GM18909 (cell line): ENCODE measurements around the gene ATP8A1.
"Not testable (repeated sequence)": the region's sequence is repeated elsewhere in the genome, so short reads cannot be mapped to it uniquely, and the experiment has no call there.

Experiments used
- ATAC-seq: cut with Tn5 transposase; IDR thresholded peaks from one replicate; pipeline ENCODE4 v1.9.1; 2021; ENCODE audit warnings: mild to moderate bottlenecking; ENCODE audit not compliant: unreplicated experiment, poor library complexity

Gene ATP8A1

DNA sequence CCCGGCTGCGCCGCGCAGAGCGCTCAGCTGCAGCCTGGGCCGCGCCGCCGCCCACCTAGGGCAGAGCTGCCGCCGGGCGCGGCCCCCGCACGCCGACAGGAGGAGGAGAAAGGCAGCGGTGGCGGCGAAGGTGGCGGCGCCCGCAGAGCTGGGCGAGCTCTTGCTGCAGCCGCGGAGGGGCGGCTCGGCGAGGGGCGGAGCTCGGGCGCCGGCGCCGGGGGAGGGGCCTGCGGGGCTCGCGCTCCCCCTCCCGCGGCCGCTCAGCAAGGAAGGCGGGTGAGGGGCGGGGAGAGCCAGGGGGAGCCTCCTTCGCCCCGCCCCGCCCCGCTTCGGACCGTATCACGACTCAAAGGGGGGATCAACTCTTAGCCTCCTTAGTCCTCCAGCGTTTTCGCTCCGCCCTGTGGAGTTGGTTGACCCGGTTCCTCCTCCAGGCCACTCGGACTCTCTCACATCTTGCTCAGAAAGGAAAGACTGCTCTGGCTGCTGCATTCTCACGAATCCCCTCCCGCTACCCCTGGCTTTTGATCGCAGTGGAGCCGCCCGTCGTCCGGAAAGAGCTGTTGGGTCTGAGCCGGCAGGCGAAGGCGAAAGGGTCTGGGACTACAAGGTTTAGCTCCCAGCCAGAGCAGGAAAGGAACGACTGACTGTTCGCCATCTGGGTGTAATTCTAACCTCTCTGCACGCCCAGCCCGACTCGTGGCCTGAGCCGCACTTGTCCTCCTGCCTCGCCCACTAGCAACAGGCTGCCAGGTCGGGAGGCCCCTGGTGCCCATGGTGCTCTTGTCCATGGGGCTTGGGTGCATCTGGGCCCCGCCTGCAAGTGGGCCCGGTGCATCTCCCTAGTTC is at the start of gene ATP8A1:
Gene ATP8A1 (minus strand): TSS at position 162 of the 849 bp plus-strand sequence. CDS start 232 bp downstream, outside the sequence.
- ATAC-seq, result peak; percentile 76

DNA sequence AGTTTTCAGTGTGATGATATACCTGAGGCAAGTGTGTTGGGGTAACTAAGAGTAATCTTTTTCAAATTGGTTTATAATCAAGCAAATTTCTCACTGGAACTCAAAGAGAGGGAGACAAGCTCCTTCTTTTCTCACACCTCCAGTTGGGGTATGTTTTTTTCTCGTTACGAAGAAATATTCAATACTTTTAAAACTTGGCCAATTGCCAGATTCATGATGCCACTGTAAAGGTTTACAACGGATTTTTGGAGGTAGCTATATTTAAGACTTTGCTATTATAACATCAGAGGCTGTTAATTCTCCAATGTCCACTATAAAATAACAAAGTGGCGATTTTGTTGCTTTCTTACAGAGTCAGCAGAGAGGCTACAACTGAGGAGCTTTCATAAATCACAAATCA is 49.2 kb upstream of the ATP8A1 start:
- ATAC-seq, result no peak

- no peak for ATAC-seq
Measured at GRCh38 chr4:42703813-42704212, 46.9 kb upstream of the ATP8A1 start.

- ATAC-seq, result no peak
Measured at GRCh38 chr4:42702895-42703294, 46.0 kb upstream of the ATP8A1 start.

DNA sequence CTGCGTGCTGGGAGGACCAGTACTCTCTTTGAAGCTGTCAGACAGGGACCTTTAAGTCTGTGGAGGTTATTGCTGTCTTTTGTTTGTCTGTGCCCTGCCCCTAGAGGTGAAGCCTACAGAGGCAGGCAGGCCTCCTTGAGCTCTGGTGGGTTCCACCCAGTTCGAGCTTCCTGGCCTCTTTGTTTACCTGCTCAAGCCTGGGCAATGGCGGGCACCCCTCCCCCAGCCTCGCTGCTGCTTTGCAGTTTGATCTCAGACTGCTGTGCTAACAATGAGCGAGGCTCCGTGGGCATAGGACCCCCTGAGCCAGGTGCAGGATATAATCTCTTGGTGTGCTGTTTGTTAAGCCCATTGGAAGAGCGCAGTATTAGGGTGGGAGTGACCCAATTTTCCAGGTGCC is 44.9 kb upstream of the ATP8A1 start:
- not testable (repeated sequence) for ATAC-seq

DNA sequence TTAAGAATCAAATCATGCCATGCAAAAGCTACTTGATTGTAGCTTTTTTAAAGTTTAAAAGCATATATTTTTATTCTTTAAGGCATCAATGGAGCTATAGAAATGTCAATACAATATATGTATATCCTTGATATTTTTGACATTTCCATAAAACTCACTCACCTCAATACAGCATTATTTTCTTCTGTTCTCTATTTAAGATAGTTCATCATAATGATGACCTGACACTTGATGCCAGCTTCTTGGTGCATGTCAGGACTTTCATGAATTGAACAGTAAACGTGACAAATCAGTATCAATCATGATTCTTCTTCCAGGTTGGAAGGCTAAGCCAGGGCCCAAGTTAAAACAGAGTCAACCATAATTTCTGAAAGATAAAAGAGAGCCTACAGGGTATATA is 33.6 kb upstream of the ATP8A1 start:
- ATAC-seq, result no peak

DNA sequence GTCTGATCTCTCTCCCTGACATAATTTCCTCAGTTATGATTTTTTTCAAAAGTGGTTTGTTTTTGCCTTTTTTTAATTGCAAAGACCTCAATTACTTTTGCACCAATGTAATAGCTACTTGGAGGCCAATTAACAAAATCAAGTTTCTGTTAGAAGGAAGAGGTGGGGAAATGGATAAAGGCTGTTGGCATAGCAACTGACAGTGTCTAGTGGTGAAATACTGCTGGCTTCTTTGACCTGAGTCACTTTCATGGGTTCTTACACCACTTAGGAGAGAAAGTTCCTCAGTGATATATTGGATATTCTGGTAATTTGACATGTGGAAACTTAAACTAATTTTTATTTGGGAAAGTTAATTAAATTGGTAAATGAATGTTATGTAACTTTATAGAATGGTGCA is 26.5 kb upstream of the ATP8A1 start:
- ATAC-seq, result no peak

DNA sequence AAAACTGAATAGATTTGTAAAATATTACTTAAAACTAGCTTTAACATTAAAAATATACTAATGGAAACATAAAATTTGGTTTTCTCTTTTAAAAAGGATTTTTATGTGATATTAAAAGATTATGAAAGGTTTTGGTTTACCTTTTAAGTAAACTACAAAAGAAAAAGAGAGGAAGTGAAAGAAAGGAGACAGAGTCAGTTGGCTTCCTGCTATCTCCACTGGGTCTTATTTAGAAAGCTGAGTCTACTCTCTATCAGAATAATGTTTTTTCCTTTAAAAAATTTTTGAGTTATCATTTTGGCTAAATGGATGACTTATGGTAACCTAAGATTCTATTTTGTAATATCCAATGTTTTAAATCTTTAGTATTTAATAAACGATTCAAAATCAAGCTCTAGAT is 21.6 kb upstream of the ATP8A1 start:
- ATAC-seq, result no peak

DNA sequence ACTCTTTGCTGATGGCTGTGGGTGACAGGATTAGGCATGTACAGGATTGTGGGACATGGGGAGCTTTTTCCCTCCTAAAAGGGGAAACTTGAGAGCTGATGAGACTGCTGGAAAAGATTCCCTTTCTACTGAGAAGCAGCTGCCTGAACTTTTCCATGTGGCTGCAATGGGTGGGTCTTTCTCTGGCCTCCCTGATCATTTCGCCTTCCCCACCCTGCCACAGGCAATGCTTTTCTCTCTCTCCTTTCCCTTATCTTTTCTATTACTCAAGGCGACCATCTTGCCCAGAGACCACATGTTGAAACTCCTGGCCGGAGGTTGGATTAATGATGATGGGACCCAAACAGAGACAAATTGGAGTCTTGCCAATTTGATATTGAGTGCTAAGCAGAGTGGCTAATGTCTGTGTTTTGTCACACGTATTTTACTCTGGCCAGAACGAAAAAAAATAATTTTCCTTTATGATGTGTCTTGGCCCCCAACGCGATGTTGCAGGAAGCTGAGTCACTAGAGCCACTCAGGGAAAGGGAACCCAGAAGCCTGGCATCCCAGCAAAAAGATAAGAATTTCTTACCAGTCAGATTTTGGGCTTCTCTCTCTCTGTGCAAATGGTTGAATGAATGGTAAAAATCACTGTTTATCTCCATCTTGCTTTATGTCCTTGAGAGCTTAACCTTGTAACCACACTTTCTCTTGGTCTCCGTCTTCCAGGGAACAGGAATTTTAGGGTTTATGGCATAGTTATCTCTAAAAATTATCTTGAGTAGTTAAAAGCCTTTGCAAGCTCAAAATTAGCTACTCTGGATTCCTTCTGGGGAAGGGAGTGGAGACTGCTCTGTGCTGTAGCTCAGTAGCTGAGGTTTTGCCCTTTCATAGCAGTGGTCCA is 19.4 kb upstream of the ATP8A1 start:
- no peak for ATAC-seq

DNA sequence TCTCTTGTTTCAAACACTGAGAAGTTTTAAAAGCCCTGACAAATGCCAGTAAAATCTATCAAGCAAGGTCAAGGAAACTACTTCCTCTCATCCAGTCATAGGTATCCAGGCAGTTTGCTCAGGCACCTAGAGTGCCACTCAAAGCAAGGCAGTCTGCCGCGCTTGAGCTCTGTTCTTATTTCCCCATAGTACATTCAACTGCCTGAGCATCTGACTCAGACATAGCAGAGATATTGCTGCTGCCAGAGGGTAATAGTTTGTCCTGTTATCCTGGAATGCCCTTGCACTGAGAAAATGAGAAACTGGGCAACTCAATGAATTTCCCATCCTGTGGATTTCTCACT is 16.1 kb upstream of the ATP8A1 start:
- no peak for ATAC-seq

DNA sequence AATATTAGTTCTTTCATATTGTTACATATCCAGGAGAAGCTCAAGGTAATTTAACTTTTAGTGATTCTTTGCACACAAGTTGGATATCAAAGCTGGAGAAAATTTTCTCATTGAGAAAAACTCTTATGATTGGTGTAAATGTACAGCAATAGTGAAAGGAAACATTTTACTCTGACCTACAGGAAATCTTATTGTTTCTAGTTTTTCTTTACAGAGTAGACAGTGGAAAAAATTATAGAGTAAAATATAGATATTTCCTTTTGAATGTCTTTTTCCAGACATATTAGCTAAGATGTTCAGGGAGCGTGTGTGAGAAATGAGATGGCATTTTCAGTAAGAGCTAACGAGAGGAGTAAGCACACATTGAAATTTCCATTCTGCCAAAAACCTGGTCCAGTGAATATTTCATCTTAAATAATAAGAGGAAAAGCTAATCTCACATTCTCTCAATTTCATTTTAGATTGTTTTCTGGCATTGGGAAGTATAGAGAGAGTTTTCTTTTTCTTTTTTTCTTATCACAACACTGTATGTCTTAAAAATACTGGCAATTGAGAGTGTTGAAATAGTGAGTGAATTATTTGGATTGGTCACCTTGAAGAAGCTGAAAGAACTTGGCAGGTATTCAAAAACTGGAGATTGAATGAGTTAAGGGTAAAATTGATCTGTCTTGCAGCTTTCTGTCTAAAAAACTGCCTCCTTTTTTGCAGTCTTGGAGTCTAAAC is 15.6 kb upstream of the ATP8A1 start:
- no peak for ATAC-seq

GRCh38 chr4:42671431-42672194 is 14.7 kb upstream of the ATP8A1 start:
- ATAC-seq, result peak; percentile 93

DNA sequence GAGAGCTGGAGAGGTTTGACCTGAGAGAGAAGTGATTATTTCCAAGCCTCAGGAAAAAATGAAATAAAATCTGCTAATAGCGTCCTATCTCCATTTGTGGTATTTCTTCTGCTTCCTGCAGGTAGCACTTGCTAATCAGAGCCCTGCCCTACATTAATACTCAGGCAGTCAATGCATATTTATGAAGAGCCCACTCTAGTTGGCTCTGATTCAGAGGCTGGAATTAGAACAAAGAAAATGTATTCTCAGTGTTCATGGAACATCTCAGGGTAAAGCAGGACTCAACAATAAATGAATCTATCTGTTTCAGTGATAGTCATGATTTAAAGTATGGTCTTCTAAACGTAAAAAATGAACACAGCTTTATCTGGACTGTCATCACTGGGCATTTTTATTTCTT is 1.4 kb upstream of the ATP8A1 start:
- ATAC-seq, result no peak

DNA sequence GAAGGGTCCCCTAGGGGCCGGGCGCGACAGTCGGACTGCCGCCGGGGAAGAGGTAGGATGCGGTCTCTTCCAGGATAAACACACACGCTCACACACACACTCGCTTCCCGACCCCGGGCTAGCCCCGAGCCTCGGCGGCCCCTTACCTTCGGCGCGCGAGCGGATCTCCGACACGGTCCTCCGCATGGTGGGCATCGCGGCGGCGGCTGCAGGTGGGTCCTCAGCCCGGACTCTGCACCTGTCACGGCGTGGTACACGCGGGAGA is 294 bp downstream of the ATP8A1 start:
- ATAC-seq, result no peak

- ATAC-seq, result peak; percentile 21
Measured at GRCh38 chr4:42655921-42656678, 805 bp downstream of the ATP8A1 start.

DNA sequence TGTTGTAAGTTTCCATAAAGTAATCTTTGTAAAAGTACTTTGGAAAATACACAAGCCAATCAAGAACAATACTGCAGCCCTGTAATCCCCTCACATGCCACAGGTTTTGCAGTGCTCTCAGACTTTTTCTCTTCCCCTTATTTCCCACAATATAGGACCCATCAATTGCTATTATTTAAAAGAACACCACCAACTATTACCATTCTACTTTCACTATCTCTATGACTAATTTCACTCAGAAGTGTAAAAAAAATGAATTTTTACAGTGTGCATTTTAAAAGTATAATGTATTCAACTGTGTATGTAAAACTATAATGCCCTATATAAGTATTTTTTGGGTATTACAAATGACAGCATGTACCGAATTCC is 1.7 kb downstream of the ATP8A1 start:
- no peak for ATAC-seq

DNA sequence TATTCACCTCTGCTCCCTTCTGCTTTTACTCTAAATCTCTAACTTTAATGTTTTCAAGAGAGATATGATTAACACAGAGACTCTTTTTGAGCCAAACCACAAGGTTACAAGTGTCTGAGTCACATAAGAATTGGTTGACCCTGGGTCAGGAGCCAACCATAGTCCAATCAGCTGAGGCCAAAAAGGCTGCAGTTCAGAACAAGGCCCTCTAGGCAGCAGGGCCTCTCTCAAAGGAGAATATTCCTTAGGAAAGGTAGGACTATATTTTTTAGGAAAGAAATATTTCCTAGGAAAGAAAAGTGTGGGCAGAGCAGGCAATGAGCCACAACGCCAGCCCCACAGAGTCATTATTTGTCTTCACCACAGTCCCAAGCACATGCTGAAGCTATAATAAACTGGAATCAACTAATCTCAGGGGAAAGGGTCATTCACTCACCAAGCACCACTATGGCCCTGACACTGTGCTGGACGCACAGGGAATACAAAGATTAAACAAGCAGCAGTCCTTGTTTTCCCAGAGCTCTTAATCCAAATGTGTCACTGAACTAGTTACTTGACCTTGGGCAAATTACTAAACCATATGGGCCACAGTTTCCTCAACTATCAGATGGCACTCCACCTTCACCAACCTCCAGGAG is 2.2 kb downstream of the ATP8A1 start:
- peak; percentile 24 for ATAC-seq

GRCh38 chr4:42653626-42654560 is 3.0 kb downstream of the ATP8A1 start:
- ATAC-seq, result no peak
